ENCODE data around the gene SLC8B1.

DNA sequence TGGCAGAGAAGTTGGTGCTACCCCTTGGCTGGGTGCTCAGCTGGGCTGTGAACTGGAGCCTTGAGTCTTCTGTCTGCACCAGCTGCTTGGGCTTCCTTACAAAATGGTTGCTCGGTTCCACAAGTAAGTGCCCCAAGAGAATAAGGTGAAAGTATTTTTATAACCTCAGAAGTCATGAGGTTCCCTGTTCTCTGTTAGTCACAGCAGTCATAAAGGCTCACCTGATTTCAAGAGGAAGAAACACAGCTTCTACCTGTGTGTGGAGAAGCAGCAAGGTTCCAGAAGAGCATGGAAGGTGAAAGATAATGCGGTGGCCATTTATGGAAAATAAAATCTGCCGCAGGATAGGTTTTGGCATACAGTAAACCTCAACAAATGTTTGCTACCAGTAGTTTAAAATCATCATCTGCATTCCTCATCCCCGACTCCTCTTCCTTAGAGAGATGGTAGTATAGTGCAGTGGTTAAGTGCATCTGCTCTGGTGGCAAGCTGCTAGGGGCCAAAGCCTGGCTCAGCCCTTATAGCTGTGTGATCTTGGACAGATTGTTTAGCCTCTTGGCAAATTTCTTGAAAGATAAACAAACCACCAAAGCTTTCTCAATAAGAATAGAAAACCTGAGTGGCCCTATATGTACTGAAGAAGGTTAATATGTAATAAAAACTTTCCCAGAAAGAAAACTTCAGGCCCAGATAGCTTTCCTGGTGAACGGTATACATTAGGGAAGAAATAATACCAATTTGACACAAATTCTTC is 81.2 kb downstream of the SLC8B1 start:
- TF ChIP-seq, protein P1, sequence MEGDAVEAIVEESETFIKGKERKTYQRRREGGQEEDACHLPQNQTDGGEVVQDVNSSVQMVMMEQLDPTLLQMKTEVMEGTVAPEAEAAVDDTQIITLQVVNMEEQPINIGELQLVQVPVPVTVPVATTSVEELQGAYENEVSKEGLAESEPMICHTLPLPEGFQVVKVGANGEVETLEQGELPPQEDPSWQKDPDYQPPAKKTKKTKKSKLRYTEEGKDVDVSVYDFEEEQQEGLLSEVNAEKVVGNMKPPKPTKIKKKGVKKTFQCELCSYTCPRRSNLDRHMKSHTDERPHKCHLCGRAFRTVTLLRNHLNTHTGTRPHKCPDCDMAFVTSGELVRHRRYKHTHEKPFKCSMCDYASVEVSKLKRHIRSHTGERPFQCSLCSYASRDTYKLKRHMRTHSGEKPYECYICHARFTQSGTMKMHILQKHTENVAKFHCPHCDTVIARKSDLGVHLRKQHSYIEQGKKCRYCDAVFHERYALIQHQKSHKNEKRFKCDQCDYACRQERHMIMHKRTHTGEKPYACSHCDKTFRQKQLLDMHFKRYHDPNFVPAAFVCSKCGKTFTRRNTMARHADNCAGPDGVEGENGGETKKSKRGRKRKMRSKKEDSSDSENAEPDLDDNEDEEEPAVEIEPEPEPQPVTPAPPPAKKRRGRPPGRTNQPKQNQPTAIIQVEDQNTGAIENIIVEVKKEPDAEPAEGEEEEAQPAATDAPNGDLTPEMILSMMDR (IDR thresholded peaks at IDR 0.05): no peak
- TF ChIP-seq POLR2A (IDR thresholded peaks at IDR 0.05) (no peak), POLR2AphosphoS5 (IDR thresholded peaks at IDR 0.05) (no peak)
